Tibial nerve (tissue), 4 donors: ENCODE data around the gene ZNF474. TPM values are rescaled to one million over a fixed set of nuclear protein-coding genes. Genes with fewer than 3 reads are reported as not detected.
A peak's percentile ranks its signal among the peaks of the same experiment; 100 is the strongest.

Source experiments
- DNase-seq, 2 donors: peaks; one replicate each; pipeline ENCODE4 v3.0.0-alpha.2; 2019; ENCODE audit warnings: low spot score in 2 of 2
- H3K27ac ChIP-seq, 4 donors: fragments of 200-600 bp; sonication (generic) in 3 of 4; one replicate each; pipeline ENCODE4 v1.5.1; 2017 to 2019; ENCODE audit warnings: mild to moderate bottlenecking in 1 of 4
- H3K27me3 ChIP-seq, 2 donors: fragments of 200-600 bp; sonication (generic) in 1 of 2; one replicate each; pipeline versions ENCODE4 v1.5.1 to v1.6.0; 2017 to 2019
- H3K36me3 ChIP-seq, 3 donors: fragments of 200-600 bp; sonication (generic); one replicate each; pipeline ENCODE4 v1.5.1; 2018 to 2019
- H3K4me1 ChIP-seq, 4 donors: fragments of 200-600 bp; sonication (generic) in 3 of 4; one replicate each; pipeline ENCODE4 v1.5.1; 2017 to 2019
- H3K4me3 ChIP-seq, 4 donors: fragments of 200-600 bp; sonication (generic) in 3 of 4; one replicate each; pipeline ENCODE4 v1.5.1; 2017 to 2019; ENCODE audit warnings: mild to moderate bottlenecking in 1 of 4, moderate library complexity in 1 of 4
- H3K9me3 ChIP-seq, 4 donors: fragments of 200-600 bp; sonication (generic) in 3 of 4; one replicate each; pipeline ENCODE4 v1.5.1; 2017 to 2019
- EP300 ChIP-seq, 2 donors: sonication (generic); formaldehyde crosslinking; IDR thresholded peaks; one replicate each; pipeline ENCODE4 v1.6.1; 2017; ENCODE audit warnings: antibody characterized with exemption in 2 of 2, mild to moderate bottlenecking in 1 of 2
- POLR2A ChIP-seq, 2 donors: fragments of 450-650 bp; IDR thresholded peaks; one replicate each; pipeline ENCODE4 v1.6.1; 2017; ENCODE audit warnings: antibody characterized with exemption in 2 of 2, mild to moderate bottlenecking in 2 of 2, moderate library complexity in 2 of 2
- WGBS, 2 donors: methylation state at CpG; one replicate each; pipeline ENCODE4 v1.1.5; 2018; 5-methylcytosine and 5-hydroxymethylcytosine counted together
- total RNA-seq, 4 donors: library from RNA; depleted of rRNA; stranded (reverse); fragments of >200 nt; gene quantifications; one replicate each; pipeline ENCODE4 v1.1.0, GENCODE V29; 2016
- TF ChIP-seq, protein P1 (sequence below), 5 experiments: fragments of 200-600 bp in 3 of 5; fragments of 450-650 bp in 2 of 5; sonication (generic) in 3 of 5; IDR thresholded peaks; one replicate each; pipeline ENCODE4 v1.5.1; 2016 to 2019; ENCODE audit warnings: antibody characterized with exemption in 5 of 5, mild to moderate bottlenecking in 3 of 5, moderate library complexity in 2 of 5

The ZNF474 gene
- total RNA-seq, 4 donors from 2014 or later = 1.5 to 1.8 TPM; not detected in 2

DNA sequence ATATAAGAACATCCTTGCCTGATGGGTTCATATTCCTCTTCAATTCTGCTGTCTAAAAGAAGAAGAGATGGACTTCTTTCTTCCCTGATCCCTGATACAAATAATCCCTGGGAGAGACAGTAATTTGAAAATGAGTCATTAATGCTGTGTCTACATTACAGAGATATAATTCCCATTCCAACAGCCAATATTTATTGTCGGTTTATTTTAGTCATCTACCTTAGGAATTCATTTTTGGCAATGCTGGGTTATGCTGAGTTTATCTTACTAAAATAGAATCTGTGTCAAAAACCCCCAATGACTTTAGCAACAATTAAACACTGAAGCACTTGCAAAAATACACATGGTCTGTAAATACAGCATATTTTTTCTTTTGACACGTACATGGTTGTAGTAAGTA is 23.9 kb downstream of the ZNF474 start:
- peak overlapping the region in 1 of 4 donors; percentile 21 for H3K27ac ChIP-seq
- H3K4me1 ChIP-seq = peaks cover 0 to 22% (median 0%) of the 10 kb centered on the region in 4 donors
- H3K27me3 ChIP-seq = no peaks in the 10 kb centered on the region
- no peak overlapping the region for H3K4me3 ChIP-seq
- 49 to 55% methylated on average over 2 of the region's 2 CpGs for WGBS, 2 donors
- H3K9me3 ChIP-seq = no peaks in the 10 kb centered on the region
- no peak for DNase-seq
- H3K36me3 ChIP-seq = no peaks in the 10 kb centered on the region
- TF ChIP-seq, protein P1, sequence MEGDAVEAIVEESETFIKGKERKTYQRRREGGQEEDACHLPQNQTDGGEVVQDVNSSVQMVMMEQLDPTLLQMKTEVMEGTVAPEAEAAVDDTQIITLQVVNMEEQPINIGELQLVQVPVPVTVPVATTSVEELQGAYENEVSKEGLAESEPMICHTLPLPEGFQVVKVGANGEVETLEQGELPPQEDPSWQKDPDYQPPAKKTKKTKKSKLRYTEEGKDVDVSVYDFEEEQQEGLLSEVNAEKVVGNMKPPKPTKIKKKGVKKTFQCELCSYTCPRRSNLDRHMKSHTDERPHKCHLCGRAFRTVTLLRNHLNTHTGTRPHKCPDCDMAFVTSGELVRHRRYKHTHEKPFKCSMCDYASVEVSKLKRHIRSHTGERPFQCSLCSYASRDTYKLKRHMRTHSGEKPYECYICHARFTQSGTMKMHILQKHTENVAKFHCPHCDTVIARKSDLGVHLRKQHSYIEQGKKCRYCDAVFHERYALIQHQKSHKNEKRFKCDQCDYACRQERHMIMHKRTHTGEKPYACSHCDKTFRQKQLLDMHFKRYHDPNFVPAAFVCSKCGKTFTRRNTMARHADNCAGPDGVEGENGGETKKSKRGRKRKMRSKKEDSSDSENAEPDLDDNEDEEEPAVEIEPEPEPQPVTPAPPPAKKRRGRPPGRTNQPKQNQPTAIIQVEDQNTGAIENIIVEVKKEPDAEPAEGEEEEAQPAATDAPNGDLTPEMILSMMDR (IDR thresholded peaks at IDR 0.05) = no peak
- no peak for TF ChIP-seq EP300 (IDR thresholded peaks at IDR 0.05)
- no peak for TF ChIP-seq POLR2A (IDR thresholded peaks at IDR 0.05)

GRCh38 chr5:122153774-122154173 is 24.4 kb downstream of the ZNF474 start:
- no peak for DNase-seq
- TF ChIP-seq POLR2A (IDR thresholded peaks at IDR 0.05) = no peak
- no peak for TF ChIP-seq EP300 (IDR thresholded peaks at IDR 0.05)
- TF ChIP-seq, protein P1 (IDR thresholded peaks at IDR 0.05) = no peak
- H3K9me3 ChIP-seq = no peaks in the 10 kb centered on the region
- H3K27me3 ChIP-seq = no peaks in the 10 kb centered on the region
- no peak overlapping the region for H3K4me3 ChIP-seq
- peak overlapping the region in 2 of 4 donors; percentile 44 to 65 for H3K27ac ChIP-seq
- peaks cover 0 to 22% (median 0%) of the 10 kb centered on the region in 4 donors for H3K4me1 ChIP-seq
- WGBS, 2 donors = 89 to 91% methylated on average over 4 of the region's 4 CpGs
- H3K36me3 ChIP-seq = no peaks in the 10 kb centered on the region

- peaks cover 0 to 22% (median 0%) of the 10 kb centered on the region in 4 donors for H3K4me1 ChIP-seq
- H3K27ac ChIP-seq = peak overlapping the region in 2 of 4 donors; percentile 44 to 65
- H3K9me3 ChIP-seq = no peaks in the 10 kb centered on the region
- no peaks in the 10 kb centered on the region for H3K27me3 ChIP-seq
- no peak for DNase-seq
- TF ChIP-seq, protein P1 (IDR thresholded peaks at IDR 0.05) = no peak
- TF ChIP-seq EP300 (IDR thresholded peaks at IDR 0.05) (no peak), POLR2A (IDR thresholded peaks at IDR 0.05) (no peak)
- H3K36me3 ChIP-seq = no peaks in the 10 kb centered on the region
- no peak overlapping the region for H3K4me3 ChIP-seq
- 82 to 90% methylated on average over 5 of the region's 5 CpGs for WGBS, 2 donors
These were observed 25.1 kb downstream of the ZNF474 start for GRCh38 chr5:122154491-122154890.

DNA sequence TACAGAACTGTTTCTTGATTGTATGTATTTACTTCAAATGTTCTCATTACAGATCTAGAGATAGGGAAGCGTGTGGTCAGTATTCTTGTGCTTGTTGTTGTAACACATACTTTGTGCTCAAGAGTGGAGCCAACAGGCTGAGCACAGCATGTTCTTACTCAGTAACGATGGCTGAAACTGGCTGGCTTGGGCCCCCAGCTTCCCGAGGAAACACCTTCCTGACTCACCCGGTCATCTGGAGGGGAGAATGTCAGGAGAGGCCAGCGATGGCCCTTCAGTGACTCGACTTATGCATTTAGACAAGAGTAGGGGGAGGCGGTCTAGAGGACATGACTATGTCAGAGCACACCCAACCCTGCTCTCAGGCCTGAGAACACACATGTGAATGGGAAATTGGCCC is 25.6 kb downstream of the ZNF474 start:
- H3K4me3 ChIP-seq = no peak overlapping the region
- H3K27ac ChIP-seq = peak overlapping the region in 1 of 4 donors; percentile 65
- peaks cover 0 to 20% (median 0%) of the 10 kb centered on the region in 4 donors for H3K4me1 ChIP-seq
- peak in 1 of 2 donors; percentile 53 for TF ChIP-seq EP300 (IDR thresholded peaks at IDR 0.05)
- TF ChIP-seq, protein P1 (IDR thresholded peaks at IDR 0.05) = no peak
- TF ChIP-seq POLR2A (IDR thresholded peaks at IDR 0.05) = no peak
- no peaks in the 10 kb centered on the region for H3K9me3 ChIP-seq
- H3K36me3 ChIP-seq = no peaks in the 10 kb centered on the region
- 60 to 61% methylated on average over 7 of the region's 7 CpGs for WGBS, 2 donors
- H3K27me3 ChIP-seq = no peaks in the 10 kb centered on the region
- DNase-seq = peak; percentile 20 to 47

GRCh38 chr5:122155546-122155945 is 26.2 kb downstream of the ZNF474 start:
- 56 to 67% methylated on average over 3 of the region's 3 CpGs for WGBS, 2 donors
- H3K36me3 ChIP-seq = no peaks in the 10 kb centered on the region
- no peak overlapping the region for H3K4me3 ChIP-seq
- no peaks in the 10 kb centered on the region for H3K27me3 ChIP-seq
- no peaks in the 10 kb centered on the region for H3K9me3 ChIP-seq
- TF ChIP-seq POLR2A (IDR thresholded peaks at IDR 0.05) (no peak), EP300 (IDR thresholded peaks at IDR 0.05) (no peak)
- TF ChIP-seq, protein P1 (IDR thresholded peaks at IDR 0.05) = no peak
- no peak for DNase-seq
- peaks cover 0 to 17% (median 0%) of the 10 kb centered on the region in 4 donors for H3K4me1 ChIP-seq
- H3K27ac ChIP-seq = peak overlapping the region in 1 of 4 donors; percentile 65
